Transverse colon (tissue), 4 donors: ENCODE measurements around the gene PGRMC1. TPM values are rescaled to one million over a fixed set of nuclear protein-coding genes. Genes with fewer than 3 reads are reported as not detected.
A peak's percentile ranks its signal among the peaks of the same experiment; 100 is the strongest.
"Not testable (repeated sequence)": the region's sequence is repeated elsewhere in the genome, so short reads cannot be mapped to it uniquely, and the experiment has no call there.

ENCODE experiments used
- DNase-seq: peaks from one replicate; pipeline ENCODE4 v3.0.0-alpha.2; 2019
- H3K27ac ChIP-seq, 4 donors: fragments of 200-600 bp; sonication (generic); 2 replicates each; pipeline ENCODE4 v1.5.1; 2016 to 2018; ENCODE audit warnings: inconsistent platforms in 4 of 4
- H3K27me3 ChIP-seq: fragments of 200-600 bp; sonication (generic); 2 replicates; pipeline ENCODE4 v1.5.1; 2017; ENCODE audit warnings: inconsistent platforms
- H3K36me3 ChIP-seq, 4 donors: fragments of 200-600 bp; sonication (generic); 2 replicates each; pipeline ENCODE4 v1.5.1; 2017 to 2019; ENCODE audit warnings: inconsistent platforms in 4 of 4
- H3K4me1 ChIP-seq, 4 donors: fragments of 200-600 bp; sonication (generic); 2 replicates each; pipeline ENCODE4 v1.5.1; 2017 to 2020; ENCODE audit warnings: inconsistent platforms in 4 of 4
- H3K4me3 ChIP-seq, 4 donors: fragments of 200-600 bp; sonication (generic); 1 replicate in 1 of 4; 2 replicates in 3 of 4; pipeline versions ENCODE4 v1.5.1 to v1.6.1; 2017 to 2019; ENCODE audit warnings: inconsistent platforms in 4 of 4
- H3K9me3 ChIP-seq, 2 donors: fragments of 200-600 bp; sonication (generic); 2 replicates each; pipeline ENCODE4 v1.5.1; 2017 to 2019; ENCODE audit warnings: inconsistent platforms in 2 of 2
- CTCF ChIP-seq, 5 experiments: fragments of 200-600 bp in 3 of 5; fragments of 450-650 bp in 2 of 5; sonication (generic) in 3 of 5; IDR thresholded peaks; 1 replicate in 2 of 5; 2 replicates in 3 of 5; pipeline ENCODE4 v1.5.1; 2016 to 2017; ENCODE audit warnings: antibody characterized with exemption in 5 of 5, inconsistent platforms in 3 of 5, mild to moderate bottlenecking in 2 of 5, moderate library complexity in 1 of 5
- EP300 ChIP-seq: sonication (generic); formaldehyde crosslinking; IDR thresholded peaks from one replicate; pipeline ENCODE4 v1.6.1; 2017; ENCODE audit warnings: antibody characterized with exemption, low read depth
- POLR2A ChIP-seq: fragments of 450-650 bp; IDR thresholded peaks from one replicate; pipeline ENCODE4 v1.6.1; 2016; ENCODE audit warnings: antibody characterized with exemption, mild to moderate bottlenecking, moderate library complexity
- POLR2AphosphoS5 ChIP-seq, 3 donors: sonication (generic); formaldehyde crosslinking; IDR thresholded peaks; one replicate each; pipeline ENCODE4 v1.6.1; 2016; ENCODE audit warnings: antibody characterized with exemption in 3 of 3
- WGBS, 2 donors: methylation state at CpG; one replicate each; pipeline ENCODE4 v1.1.5; 2018; ENCODE audit warnings: low coverage in 1 of 2; 5-methylcytosine and 5-hydroxymethylcytosine counted together
- in situ Hi-C, 4 donors: fragments of 200-750 bp; cut with MboI; loops; one replicate each; pipeline versions ENCODE4 v1.15.0 to v1.15.1; 2017; ENCODE audit warnings: low sequenced_read_pairs in 3 of 4, low pct_ligation_motif_present in 1 of 4, low pct_unique_long_range_greater_than_20kb in 1 of 4
- intact Hi-C: fragments of 100-400 bp; cut with DNase I; formaldehyde crosslinking; loops from one replicate; pipeline ENCODE4 v1.15.1; 2023; ENCODE audit warnings: low total_unique reads
- total RNA-seq, 4 donors: library from RNA; depleted of rRNA; stranded (reverse); fragments of >200 nt; gene quantifications; one replicate each; pipeline ENCODE4 v1.1.0, GENCODE V29; 2016

The PGRMC1 gene
- total RNA-seq, 4 donors from 2014 or later = 96.7 to 213 (median 136) TPM

DNA sequence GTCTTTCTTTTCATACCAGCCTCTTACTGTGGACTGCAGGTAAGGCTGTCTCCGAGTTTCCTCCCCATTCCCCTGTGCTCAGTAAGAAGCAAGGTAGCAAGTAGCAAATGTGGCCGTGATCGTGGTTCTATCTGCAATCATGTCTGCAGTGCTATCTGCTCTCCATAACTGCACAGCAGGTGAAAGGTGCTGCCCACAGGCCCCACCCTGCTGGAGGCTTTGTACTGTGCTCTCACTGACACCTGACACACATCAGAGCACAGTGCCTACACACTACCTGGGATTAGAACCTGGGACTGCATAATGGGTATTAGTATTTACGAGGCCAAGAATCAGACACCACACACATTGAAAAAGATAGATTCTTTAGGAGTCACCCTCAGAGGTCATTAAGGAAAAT, 15.3 kb downstream of the PGRMC1 start:
- DNase-seq = peak; percentile 54
- Histone ChIP-seq H3K4me1 (no peaks in the 10 kb centered on the region), H3K27me3 (no peaks in the 10 kb centered on the region), H3K9me3 (no peaks in the 10 kb centered on the region), H3K36me3 (no peaks in the 10 kb centered on the region), H3K4me3 (no peak overlapping the region), H3K27ac (peak overlapping the region in 1 of 4 donors; percentile 16)
- in situ Hi-C loops = no loop called here
- intact Hi-C loops = no loop called here
- 50% methylated on average over 4 of the region's 4 CpGs; no CpG with 5 or more reads in 1 of the 2 donors for WGBS, 2 donors
- no peak for TF ChIP-seq POLR2A
- no peak for TF ChIP-seq POLR2AphosphoS5 (IDR thresholded peaks at IDR 0.05)
- TF ChIP-seq CTCF (IDR thresholded peaks at IDR 0.05) = no peak
- no peak for TF ChIP-seq EP300

DNA sequence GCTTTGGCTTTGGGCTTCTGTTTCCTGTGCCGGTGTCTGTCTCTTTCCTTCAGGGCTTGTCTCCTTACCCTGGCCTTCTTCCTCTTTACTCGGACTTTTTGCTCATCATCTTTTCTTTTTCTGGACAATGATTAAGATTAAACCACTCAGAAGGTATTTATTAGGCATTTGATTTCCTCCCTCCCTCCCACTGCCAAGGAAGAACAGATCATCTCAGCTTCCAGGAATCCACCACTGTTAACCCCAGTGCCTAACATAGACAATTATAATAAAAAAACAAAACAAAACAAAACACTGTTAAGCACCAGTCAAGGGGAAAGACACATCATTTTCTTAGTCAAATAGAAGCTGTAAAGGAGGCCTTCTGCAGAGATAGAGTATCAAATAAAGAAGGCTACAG, 16.6 kb downstream of the PGRMC1 start:
- intact Hi-C loops (no loop called here), in situ Hi-C loops (no loop called here)
- WGBS, 2 donors = 33 to 72% methylated on average over 1 to 2 of the region's 2 CpGs
- Histone ChIP-seq H3K27ac (no peak overlapping the region), H3K27me3 (no peaks in the 10 kb centered on the region), H3K4me1 (no peaks in the 10 kb centered on the region), H3K9me3 (no peaks in the 10 kb centered on the region), H3K36me3 (no peaks in the 10 kb centered on the region), H3K4me3 (no peak overlapping the region)
- no peak for TF ChIP-seq POLR2A
- no peak for TF ChIP-seq CTCF (IDR thresholded peaks at IDR 0.05)
- TF ChIP-seq EP300 = no peak
- no peak for TF ChIP-seq POLR2AphosphoS5 (IDR thresholded peaks at IDR 0.05)
- DNase-seq = no peak

GRCh38 chrX:119266364-119266995, 30.4 kb downstream of the PGRMC1 start:
- H3K4me1 ChIP-seq = no peaks in the 10 kb centered on the region
- H3K27ac ChIP-seq = no peak overlapping the region
- in situ Hi-C loops (no loop called here), intact Hi-C loops (no loop called here)
- TF ChIP-seq POLR2A (no peak), CTCF (IDR thresholded peaks at IDR 0.05) (peak; percentile 37 to 65 (median 50)), POLR2AphosphoS5 (IDR thresholded peaks at IDR 0.05) (no peak)
- H3K9me3 ChIP-seq = no peaks in the 10 kb centered on the region
- H3K4me3 ChIP-seq = no peak overlapping the region
- DNase-seq = peak; percentile 11
- no peaks in the 10 kb centered on the region for H3K27me3 ChIP-seq
- 10 to 50% methylated on average over 1 to 5 of the region's 5 CpGs for WGBS, 2 donors
- H3K36me3 ChIP-seq = no peaks in the 10 kb centered on the region

GRCh38 chrX:119267115-119267514, 31.0 kb downstream of the PGRMC1 start:
- H3K27ac ChIP-seq, H3K4me1 ChIP-seq, in situ Hi-C loops, H3K9me3 ChIP-seq, intact Hi-C loops, H3K27me3 ChIP-seq, DNase-seq, H3K36me3 ChIP-seq, H3K4me3 ChIP-seq: not testable (repeated sequence)
- 85 to 88% methylated on average over 3 of the region's 3 CpGs for WGBS, 2 donors

GRCh38 chrX:119272882-119273419, 36.9 kb downstream of the PGRMC1 start:
- Histone ChIP-seq H3K27ac (no peak overlapping the region), H3K4me1 (peaks cover 0 to 4% (median 0%) of the 10 kb centered on the region in 4 donors), H3K27me3 (peaks cover 4% of the 10 kb centered on the region), H3K9me3 (no peaks in the 10 kb centered on the region), H3K4me3 (peak overlapping the region in 1 of 4 donors; percentile 20), H3K36me3 (no peaks in the 10 kb centered on the region)
- intact Hi-C loops (no loop called here), in situ Hi-C loops (no loop called here)
- DNase-seq = no peak
- 81% methylated on average over 36 of the region's 42 CpGs; no CpG with 5 or more reads in 1 of the 2 donors for WGBS, 2 donors
- TF ChIP-seq POLR2AphosphoS5 (IDR thresholded peaks at IDR 0.05) (no peak), CTCF (IDR thresholded peaks at IDR 0.05) (no peak), EP300 (no peak), POLR2A (no peak)
